A204.1 (cell line): ENCODE measurements around the gene RPGR.

Experiments
- FAIRE-seq: peaks from 2 replicates; lab custom pipeline; 2012; peaks lifted over from hg19 to GRCh38; lab: Jason Lieb, UNC

Gene RPGR

GRCh38 chrX:38262715-38263620 is 64.3 kb downstream of the RPGR start:
- no peak for FAIRE-seq

- no peak for FAIRE-seq
Measured at GRCh38 chrX:38260231-38260630, 67.1 kb downstream of the RPGR start.

GRCh38 chrX:38256019-38256418 is 71.3 kb downstream of the RPGR start:
- FAIRE-seq, result no peak

GRCh38 chrX:38249965-38250364 is 77.3 kb downstream of the RPGR start:
- FAIRE-seq, result no peak

DNA sequence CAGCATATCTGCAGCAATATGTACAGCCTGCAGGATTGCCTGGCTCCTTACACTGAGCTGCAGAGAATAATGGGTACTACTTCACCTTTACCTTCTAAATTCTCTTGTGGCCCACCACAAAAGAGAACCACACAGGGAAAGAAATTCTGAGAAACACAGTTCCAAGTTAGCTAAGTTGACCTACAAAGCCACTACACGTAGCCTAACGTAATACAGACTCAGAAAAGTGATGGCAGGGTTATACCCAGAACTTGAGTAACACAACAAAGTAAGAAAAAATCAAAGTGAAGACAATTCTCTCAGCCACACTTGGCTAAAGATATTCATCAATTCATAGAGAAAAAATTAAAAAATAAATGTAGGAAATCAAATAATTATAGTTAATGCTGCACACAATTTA is 80.3 kb downstream of the RPGR start:
- no peak for FAIRE-seq

- no peak for FAIRE-seq
Measured at GRCh38 chrX:38240541-38240940, 86.8 kb downstream of the RPGR start.

DNA sequence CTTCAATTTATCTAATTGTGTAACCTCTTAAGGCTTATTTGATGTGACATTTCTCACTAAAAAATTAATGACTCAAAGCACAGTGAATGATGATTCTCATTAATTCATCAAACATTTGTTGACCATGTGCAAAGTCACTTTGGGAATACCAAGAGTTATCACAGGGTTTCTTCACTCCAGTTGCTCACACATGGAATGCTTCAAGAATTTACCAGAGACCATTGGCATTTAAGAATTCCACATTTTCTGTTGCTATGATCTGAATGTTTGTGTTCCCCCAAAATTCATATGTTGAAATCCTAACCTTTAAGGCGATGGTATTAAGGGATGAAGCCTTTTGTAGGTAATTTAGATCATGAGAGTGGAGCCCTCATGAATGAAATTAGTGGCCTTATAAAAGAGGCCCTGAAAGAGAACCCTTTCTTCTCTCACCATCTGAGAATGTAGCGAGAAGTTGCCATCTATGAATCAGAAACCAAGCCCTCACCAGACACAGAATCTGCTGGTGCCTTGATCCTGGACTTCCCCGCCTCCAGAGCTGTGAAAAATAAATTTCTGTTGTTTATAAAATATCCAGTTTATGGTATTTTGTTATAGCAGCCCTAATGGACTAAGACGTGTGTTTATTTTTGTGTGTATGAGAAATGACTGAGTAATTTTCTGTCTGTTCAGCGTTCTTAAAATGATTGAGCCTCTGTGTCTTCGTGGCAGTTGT is 90.3 kb downstream of the RPGR start:
- FAIRE-seq, result no peak

DNA sequence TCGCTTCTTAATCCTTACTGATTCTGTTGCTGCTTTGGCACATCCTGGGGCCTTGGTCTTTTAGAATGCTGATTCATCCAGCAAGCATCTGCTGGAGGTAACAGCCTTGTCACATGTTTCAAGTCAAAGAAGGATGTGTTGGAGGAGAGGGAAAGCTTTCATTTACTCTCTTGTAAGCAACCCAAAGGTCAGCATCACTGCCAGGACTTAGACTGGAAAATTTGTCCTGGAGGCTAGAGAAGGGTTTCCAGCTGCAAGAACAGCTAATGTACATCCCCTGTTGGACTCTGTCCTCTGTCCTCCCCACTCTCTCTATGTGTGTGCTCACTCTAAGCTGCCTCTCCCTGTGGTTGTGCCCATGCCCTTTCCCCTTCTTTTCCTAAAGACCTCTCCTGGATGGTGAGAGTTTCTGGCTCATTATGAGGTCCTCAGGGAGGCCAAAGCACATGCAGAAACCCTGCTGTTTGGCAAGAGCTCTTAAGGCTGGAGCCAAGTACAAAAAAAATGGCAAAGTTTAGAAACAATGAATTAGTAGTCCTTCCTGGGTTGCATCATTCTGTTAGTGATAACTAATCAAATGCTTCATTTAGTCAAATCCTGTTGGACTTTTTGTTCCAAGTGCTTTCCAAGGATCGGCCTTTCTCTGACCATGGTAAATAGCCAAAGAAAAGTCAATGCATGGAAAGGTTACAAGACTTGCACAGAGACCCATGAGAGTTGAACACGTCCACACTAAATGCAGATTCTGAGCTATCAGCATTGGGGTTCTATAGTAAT is 93.2 kb downstream of the RPGR start:
- no peak for FAIRE-seq

DNA sequence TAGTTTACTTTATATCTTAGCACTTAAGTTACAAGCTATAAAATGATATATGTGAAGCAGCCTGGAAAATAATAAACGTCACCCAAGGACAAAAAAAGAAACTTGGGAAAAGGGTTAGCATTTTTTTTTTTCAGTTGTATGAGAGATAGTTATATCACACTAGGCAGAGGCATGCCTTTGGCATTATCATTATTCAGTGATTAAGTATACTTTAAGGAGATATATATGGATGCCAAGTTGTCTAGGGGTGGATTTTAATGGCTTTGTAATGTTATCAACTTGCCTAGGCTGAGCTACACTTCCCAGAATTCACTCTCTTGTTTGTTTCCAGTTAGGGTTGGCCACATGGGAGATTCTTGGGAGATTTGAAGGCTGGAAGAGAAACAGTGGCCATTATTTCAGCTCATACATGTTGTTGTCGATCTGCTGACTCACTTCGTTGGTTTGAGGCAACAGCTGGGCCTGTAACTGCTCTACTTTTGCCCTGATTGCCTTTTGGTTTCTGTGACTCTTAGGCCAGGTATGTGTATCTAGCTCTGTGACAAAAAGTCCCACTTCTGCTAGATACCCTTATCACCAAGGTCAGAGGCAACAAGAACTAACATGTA is 95.1 kb downstream of the RPGR start:
- FAIRE-seq, result no peak

- no peak for FAIRE-seq
Measured at GRCh38 chrX:38225093-38225492, 102.2 kb downstream of the RPGR start.

DNA sequence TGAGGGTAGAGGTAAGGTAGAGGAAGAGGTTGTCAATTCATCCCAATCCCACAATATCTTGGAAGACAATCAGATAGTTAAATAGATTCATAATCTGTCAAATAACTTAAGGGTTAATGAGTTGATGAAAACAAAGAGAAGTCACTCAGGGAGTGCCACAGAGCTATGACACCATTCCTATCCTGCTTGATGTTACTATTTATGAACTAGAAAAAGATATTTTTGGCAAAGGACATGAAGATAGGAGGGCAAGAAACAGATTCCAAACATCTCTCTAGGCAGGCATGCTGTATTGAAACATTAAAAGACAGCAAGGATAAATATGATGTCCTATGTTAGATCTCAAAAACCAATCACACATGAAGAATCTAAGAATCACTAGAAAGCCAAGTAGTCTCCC is 103.1 kb downstream of the RPGR start:
- FAIRE-seq, result no peak

DNA sequence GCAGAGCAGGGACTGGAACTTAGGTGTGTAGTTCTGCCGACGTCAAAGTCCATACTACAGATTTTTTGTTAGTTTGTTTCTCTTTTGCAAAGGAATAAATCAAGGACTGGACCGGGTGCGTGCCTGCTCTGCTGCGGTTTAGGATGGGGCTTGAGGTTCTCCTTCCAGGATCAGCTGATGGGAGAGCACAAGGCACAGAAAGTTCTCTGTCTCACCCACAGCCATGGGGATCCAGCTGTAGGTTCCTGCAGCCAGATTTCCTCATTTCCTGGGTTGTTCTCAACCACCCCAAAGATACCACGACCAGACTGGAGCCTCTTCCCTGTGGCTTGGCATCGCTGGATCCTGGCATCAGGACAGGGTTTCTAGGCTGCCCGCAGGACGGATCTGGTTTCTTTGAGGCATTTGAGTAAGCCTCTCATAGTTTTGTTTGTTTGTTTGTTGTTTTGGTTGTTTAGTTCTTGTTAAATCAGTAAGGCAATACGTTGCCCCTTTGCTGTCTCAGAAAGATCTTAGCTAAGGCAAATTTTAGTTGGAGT is 105.8 kb downstream of the RPGR start:
- FAIRE-seq, result no peak

- FAIRE-seq, result no peak
Measured at GRCh38 chrX:38220415-38221390, 106.6 kb downstream of the RPGR start, which contains the start of gene SRPX. Gene SRPX (minus strand): TSS chrX:38220871. CDS start chrX:38220792, 79 bp downstream.

- FAIRE-seq, result no peak
Measured at GRCh38 chrX:38220024-38220414, 107.3 kb downstream of the RPGR start.
